K562 (cell line): Measurements from ENCODE around the gene COL25A1. TPM values are rescaled to one million over a fixed set of nuclear protein-coding genes. Genes with fewer than 3 reads are reported as not detected.

Source experiments
- ATAC-seq: fragments of 200-7000 bp; cut with Tn5 transposase; 3 replicates; pipeline ENCODE4 v1.9.1; 2020; ENCODE audit warnings: moderate library complexity
- BruUV-seq: library from RNA; stranded (reverse); fragments of 400-500 nt; replicated peaks from 2 replicates; lab custom pipeline; 2021; lab: Mats Ljungman, UMichigan
- CTCF ChIA-PET: fragments of 300-600 bp; formaldehyde crosslinking; extraction: SDS; loops from one replicate; lab custom pipeline; 2021; ENCODE audit warnings: low intra/inter-chr PET ratio; lab: Yijun Ruan, JAX
- POLR2A ChIA-PET: fragments of 300-600, 350-650 bp; sonication (Branson Sonifier 250); formaldehyde crosslinking; extraction: SDS; loops from one replicate; lab custom pipeline; 2021; ENCODE audit warnings: antibody characterized with exemption, inconsistent platforms; lab: Yijun Ruan, JAX
- DNase-seq, 4 experiments: peaks; one replicate each; pipeline versions ENCODE4 v3.0.0 to v3.0.0-alpha.2; 2011 to 2018; ENCODE audit warnings: low spot score in 3 of 4, mixed read lengths in 3 of 4; ENCODE audit errors: extremely low read depth in 1 of 4
- FAIRE-seq: peaks from 2 replicates; lab custom pipeline; 2011; peaks lifted over from hg19 to GRCh38; lab: Jason Lieb, UNC
- H2AFZ ChIP-seq: 2 replicates; pipeline ENCODE4 v1.6.0; 2011; ENCODE audit warnings: low read depth, low read length, control low read depth, inconsistent platforms
- H3K27ac ChIP-seq: fragments of 200-600 bp; 3 replicates; pipeline ENCODE4 v1.8.0; 2011; ENCODE audit warnings: low read depth, mild to moderate bottlenecking, control low read depth, inconsistent platforms, low read length, moderate library complexity, mixed read lengths; ENCODE audit errors: extremely low read depth
- H3K27me3 ChIP-seq, 2 experiments: fragments of 300-600 bp in 1 of 2; 2 replicates in 1 of 2; 3 replicates in 1 of 2; pipeline versions ENCODE4 v1.6.0 to v1.8.0; 2011; ENCODE audit warnings: inconsistent platforms in 2 of 2, low read length in 2 of 2, mild to moderate bottlenecking in 1 of 2, mixed read lengths in 1 of 2, moderate library complexity in 1 of 2; ENCODE audit not compliant: control insufficient read depth in 2 of 2, insufficient read depth in 2 of 2
- H3K36me3 ChIP-seq: fragments of 300-600 bp; 3 replicates; pipeline ENCODE4 v1.8.0; 2011; ENCODE audit warnings: mild to moderate bottlenecking, low read length, inconsistent platforms; ENCODE audit not compliant: control insufficient read depth, insufficient read depth
- H3K4me1 ChIP-seq, 2 experiments: fragments of 200-600 bp in 1 of 2; replicated peaks in 1 of 2; 2 replicates in 1 of 2; 3 replicates in 1 of 2; pipeline versions ENCODE4 v1.5.1 to v1.8.0; 2011; ENCODE audit warnings: inconsistent platforms in 2 of 2, low read length in 2 of 2, mild to moderate bottlenecking in 1 of 2, mixed read lengths in 1 of 2, moderate library complexity in 1 of 2; ENCODE audit not compliant: control insufficient read depth in 2 of 2, insufficient read depth in 2 of 2
- H3K4me2 ChIP-seq: 2 replicates; pipeline ENCODE4 v1.6.1; 2011; ENCODE audit warnings: low read length, control low read depth, inconsistent platforms, mixed read lengths; ENCODE audit not compliant: insufficient read depth
- H3K4me3 ChIP-seq: fragments of 200-600 bp; sonication (generic), shearing (Covaris generic); 2 replicates; pipeline ENCODE4 v1.5.1; 2016; ENCODE audit warnings: control low read depth, inconsistent platforms
- H3K79me2 ChIP-seq: fragments of 200-600 bp; 3 replicates; pipeline ENCODE4 v1.8.0; 2011; ENCODE audit warnings: low read length, inconsistent platforms; ENCODE audit not compliant: control insufficient read depth, insufficient read depth
- H3K9ac ChIP-seq, 2 experiments: 2 replicates each; pipeline versions ENCODE4 v1.6.0 to v1.6.1; 2011; ENCODE audit warnings: low read depth in 2 of 2, low read length in 2 of 2, control low read depth in 1 of 2, inconsistent platforms in 1 of 2, mild to moderate bottlenecking in 1 of 2, mixed read lengths in 1 of 2; ENCODE audit not compliant: insufficient read depth in 1 of 2
- H3K9me1 ChIP-seq: one replicate; pipeline ENCODE4 v1.6.0; 2011; ENCODE audit warnings: inconsistent platforms, mild to moderate bottlenecking, low read length, moderate library complexity; ENCODE audit not compliant: control insufficient read depth, insufficient read depth
- H3K9me3 ChIP-seq: replicated peaks from 2 replicates; pipeline ENCODE4 v1.5.1; 2011; ENCODE audit warnings: low read depth, low read length, inconsistent platforms; ENCODE audit not compliant: control insufficient read depth, insufficient read depth
- H4K20me1 ChIP-seq: replicated peaks from 2 replicates; pipeline ENCODE4 v1.6.1; 2011; ENCODE audit warnings: low read length, inconsistent platforms, mixed read lengths; ENCODE audit not compliant: control insufficient read depth, insufficient read depth
- BHLHE40 ChIP-seq: IDR thresholded peaks from 2 replicates; pipeline ENCODE4 v1.6.1; 2011; ENCODE audit warnings: low read length, improper control_type of control experiment
- CEBPG ChIP-seq, 3 experiments: fragments of 200-800 bp in 1 of 3; sonication (Bioruptor generic) in 1 of 3; sonication (generic) in 1 of 3; formaldehyde crosslinking in 1 of 3; IDR thresholded peaks in 2 of 3; conservative IDR thresholded peaks in 1 of 3; 2 replicates each; pipeline versions ENCODE4 v1.6.1 to v1.8.0; 2016 to 2022; ENCODE audit warnings: missing compliant biosample characterization in 2 of 3, missing genetic modification characterization in 2 of 3, mild to moderate bottlenecking in 1 of 3, missing genetic modification reagents in 1 of 3
- DPF2 ChIP-seq: fragments of 450-650 bp; IDR thresholded peaks from 2 replicates; pipeline ENCODE4 v1.6.1; 2016
- FOXK2 ChIP-seq, 2 experiments: fragments of 450-650 bp; IDR thresholded peaks in 1 of 2; conservative IDR thresholded peaks in 1 of 2; 2 replicates each; pipeline ENCODE4 v1.6.1; 2016; ENCODE audit warnings: low read depth in 2 of 2, mild to moderate bottlenecking in 1 of 2
- JUND ChIP-seq, 2 experiments: IDR thresholded peaks; 2 replicates in 1 of 2; 3 replicates in 1 of 2; pipeline ENCODE4 v1.6.1; 2011; ENCODE audit warnings: borderline replicate concordance in 2 of 2, low read depth in 2 of 2, low read length in 2 of 2, improper control_type of control experiment in 1 of 2, missing biosample characterization in 1 of 2, missing genetic modification characterization in 1 of 2, missing genetic modification reagents in 1 of 2
- NUFIP1 ChIP-seq: fragments of 450-650 bp; IDR thresholded peaks from 2 replicates; pipeline ENCODE4 v1.6.1; 2018; ENCODE audit not compliant: partially characterized antibody
- PML ChIP-seq: IDR thresholded peaks from 2 replicates; pipeline ENCODE4 v1.6.1; 2012; ENCODE audit warnings: low read length, inconsistent platforms
- RBM25 ChIP-seq: fragments of 200-400 bp; formaldehyde crosslinking; IDR thresholded peaks from 2 replicates; pipeline ENCODE4 v1.6.1; 2018; ENCODE audit warnings: low read length, low read depth, moderate library complexity; ENCODE audit not compliant: severe bottlenecking
- RFX1 ChIP-seq: fragments of 450-650 bp; IDR thresholded peaks from 2 replicates; pipeline ENCODE4 v1.6.1; 2016; ENCODE audit warnings: mild to moderate bottlenecking, moderate library complexity
- ZNF12 ChIP-seq: sonication (generic); formaldehyde crosslinking; IDR thresholded peaks from 2 replicates; pipeline ENCODE4 v1.4.0; 2020; ENCODE audit warnings: mild to moderate bottlenecking, missing genetic modification reagents
- WGBS: fragments of 100-300 bp; shearing (Covaris generic); methylation state at CpG from one replicate; pipeline ENCODE4 v1.1.6; 2016; ENCODE audit warnings: low coverage, mixed read lengths; ENCODE audit not compliant: insufficient coverage; ENCODE audit errors: missing lambda C conversion rate; 5-methylcytosine and 5-hydroxymethylcytosine counted together
- in situ Hi-C: fragments of 300-500 bp; cut with MboI; formaldehyde crosslinking; loops from 4 replicates; pipeline ENCODE4 v1.15.0; 2018; ENCODE audit warnings: inconsistent platforms, mixed read lengths
- intact Hi-C: fragments of 100-400 bp; cut with micrococcal nuclease; formaldehyde crosslinking; loops from 2 replicates; pipeline ENCODE4 v1.14.2; 2022
- polyA plus RNA-seq, 8 experiments: library from polyadenylated mRNA; depleted of rRNA in 4 of 8; stranded (reverse) in 5 of 8; unstranded in 3 of 8; fragments of >200 nt; fragmentation: Nextera tagmentation in 2 of 8; fragmentation: Illumina TruSeq in 1 of 8; extraction: Ambion mirVana in 2 of 8; extraction: Trizol in 1 of 8; gene quantifications; 2 replicates each; pipeline versions ENCODE4 v1.2.1 to v1.2.3, GENCODE V29; 2011 to 2014; ENCODE audit warnings: inconsistent platforms in 1 of 8, missing spikeins in 1 of 8
- total RNA-seq, 7 experiments: library from RNA; depleted of rRNA in 6 of 7; stranded (reverse); fragments of >200 nt in 6 of 7; fragmentation: Illumina TruSeq in 2 of 7; extraction: Trizol in 2 of 7; gene quantifications; 2 replicates each; pipeline versions ENCODE4 v1.2.1 to v1.2.3, GENCODE V29; 2011 to 2021; ENCODE audit warnings: low replicate concordance in 1 of 7
- TF ChIP-seq, protein P1 (sequence below): sonication (generic); formaldehyde crosslinking; IDR thresholded peaks from 2 replicates; pipeline ENCODE4 v1.8.0; 2022; ENCODE audit warnings: mild to moderate bottlenecking, missing genetic modification reagents, borderline replicate concordance
- TF ChIP-seq, protein P2 (sequence below): sonication (generic); formaldehyde crosslinking; IDR thresholded peaks from 2 replicates; pipeline ENCODE4 v1.9.0; 2022; ENCODE audit warnings: mild to moderate bottlenecking, missing genetic modification reagents
- TF ChIP-seq, protein P3 (sequence below): fragments of 250-450 bp; sonication (Bioruptor Pico); IDR thresholded peaks from 2 replicates; pipeline ENCODE4 v1.8.0; 2022; ENCODE audit warnings: inconsistent platforms
- TF ChIP-seq, protein P4 (sequence below): sonication (generic); formaldehyde crosslinking; IDR thresholded peaks from 2 replicates; pipeline ENCODE4 v1.8.0; 2023; ENCODE audit warnings: mild to moderate bottlenecking, missing genetic modification reagents

Gene COL25A1
- total and polyA plus RNA-seq, 9 of the 15 experiments (the other 6 are each of a cell fraction or from before 2014, with no cell fraction given), result 0.03 to 0.62 (median 0.27) TPM

DNA sequence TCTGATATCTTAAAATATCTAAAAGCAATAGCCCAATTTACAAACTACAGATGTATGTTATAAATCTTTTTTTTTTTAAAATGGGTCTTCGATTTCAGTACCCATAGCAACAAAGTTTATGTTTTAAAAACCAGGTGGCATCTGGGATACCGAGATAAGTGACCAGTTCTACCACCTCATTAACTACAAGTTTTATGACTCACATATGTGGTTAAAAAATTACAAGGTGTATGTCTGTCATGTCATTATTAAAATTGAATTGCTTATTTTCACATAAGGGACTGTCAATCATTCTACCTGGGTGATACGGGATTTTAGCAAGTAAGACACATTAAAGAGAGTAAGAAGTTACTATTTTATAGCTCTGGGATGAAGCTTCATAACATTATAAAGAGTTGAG lies 347.6 kb downstream of the COL25A1 start:
- Histone ChIP-seq H3K4me2 (no peak overlapping the region), H3K27me3 (no peaks in the 10 kb centered on the region), H3K9me3 (no peaks in the 10 kb centered on the region), H3K27ac (no peak overlapping the region), H2AFZ (no peak overlapping the region), H3K9ac (no peak overlapping the region), H3K4me3 (no peak overlapping the region), H4K20me1 (no peaks in the 10 kb centered on the region), H3K79me2 (no peaks in the 10 kb centered on the region), H3K4me1 (peaks cover 0 to 21% of the 10 kb centered on the region in 2 experiments; a peak in 4 of 5 replicates), H3K9me1 (no peaks in the 10 kb centered on the region), H3K36me3 (no peaks in the 10 kb centered on the region)
- ChIA-PET CTCF (no interaction called here), POLR2A (no interaction called here)
- intact Hi-C loops (no loop called here), in situ Hi-C loops (no loop called here)
- BruUV-seq, result no TSS peak
- WGBS, result 0% methylated on average over 3 of the region's 3 CpGs
- DNase-seq (peak; percentile 37 to 49 (median 42)), FAIRE-seq (peak; percentile 42), ATAC-seq (peak; percentile 42)
- TF ChIP-seq, protein P1, sequence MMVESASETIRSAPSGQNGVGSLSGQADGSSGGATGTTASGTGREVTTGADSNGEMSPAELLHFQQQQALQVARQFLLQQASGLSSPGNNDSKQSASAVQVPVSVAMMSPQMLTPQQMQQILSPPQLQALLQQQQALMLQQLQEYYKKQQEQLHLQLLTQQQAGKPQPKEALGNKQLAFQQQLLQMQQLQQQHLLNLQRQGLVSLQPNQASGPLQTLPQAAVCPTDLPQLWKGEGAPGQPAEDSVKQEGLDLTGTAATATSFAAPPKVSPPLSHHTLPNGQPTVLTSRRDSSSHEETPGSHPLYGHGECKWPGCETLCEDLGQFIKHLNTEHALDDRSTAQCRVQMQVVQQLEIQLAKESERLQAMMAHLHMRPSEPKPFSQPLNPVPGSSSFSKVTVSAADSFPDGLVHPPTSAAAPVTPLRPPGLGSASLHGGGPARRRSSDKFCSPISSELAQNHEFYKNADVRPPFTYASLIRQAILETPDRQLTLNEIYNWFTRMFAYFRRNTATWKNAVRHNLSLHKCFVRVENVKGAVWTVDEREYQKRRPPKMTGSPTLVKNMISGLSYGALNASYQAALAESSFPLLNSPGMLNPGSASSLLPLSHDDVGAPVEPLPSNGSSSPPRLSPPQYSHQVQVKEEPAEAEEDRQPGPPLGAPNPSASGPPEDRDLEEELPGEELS, result no peak
- TF ChIP-seq, protein P2, sequence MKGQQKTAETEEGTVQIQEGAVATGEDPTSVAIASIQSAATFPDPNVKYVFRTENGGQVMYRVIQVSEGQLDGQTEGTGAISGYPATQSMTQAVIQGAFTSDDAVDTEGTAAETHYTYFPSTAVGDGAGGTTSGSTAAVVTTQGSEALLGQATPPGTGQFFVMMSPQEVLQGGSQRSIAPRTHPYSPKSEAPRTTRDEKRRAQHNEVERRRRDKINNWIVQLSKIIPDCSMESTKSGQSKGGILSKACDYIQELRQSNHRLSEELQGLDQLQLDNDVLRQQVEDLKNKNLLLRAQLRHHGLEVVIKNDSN (CRISPR knock-in tag), result no peak
- peak; percentile 77; the same call in 1 of the 2 replicates for TF ChIP-seq PML
- no peak for TF ChIP-seq ZNF12 (CRISPR knock-in tag)
- TF ChIP-seq FOXK2 (conservative IDR thresholded peaks at IDR 0.05 in 1 of 2, IDR thresholded peaks at IDR 0.05 in 1 of 2; ENCODE audit: low read depth in 2 of 2), result no peak
- TF ChIP-seq DPF2, result peak; percentile 72
- no peak for TF ChIP-seq CEBPG (CRISPR knock-in tag; IDR thresholded peaks at IDR 0.05)
- TF ChIP-seq CEBPG (tag; conservative IDR thresholded peaks at IDR 0.05 in 1 of 2, IDR thresholded peaks at IDR 0.05 in 1 of 2), result no peak
- TF ChIP-seq, protein P3, sequence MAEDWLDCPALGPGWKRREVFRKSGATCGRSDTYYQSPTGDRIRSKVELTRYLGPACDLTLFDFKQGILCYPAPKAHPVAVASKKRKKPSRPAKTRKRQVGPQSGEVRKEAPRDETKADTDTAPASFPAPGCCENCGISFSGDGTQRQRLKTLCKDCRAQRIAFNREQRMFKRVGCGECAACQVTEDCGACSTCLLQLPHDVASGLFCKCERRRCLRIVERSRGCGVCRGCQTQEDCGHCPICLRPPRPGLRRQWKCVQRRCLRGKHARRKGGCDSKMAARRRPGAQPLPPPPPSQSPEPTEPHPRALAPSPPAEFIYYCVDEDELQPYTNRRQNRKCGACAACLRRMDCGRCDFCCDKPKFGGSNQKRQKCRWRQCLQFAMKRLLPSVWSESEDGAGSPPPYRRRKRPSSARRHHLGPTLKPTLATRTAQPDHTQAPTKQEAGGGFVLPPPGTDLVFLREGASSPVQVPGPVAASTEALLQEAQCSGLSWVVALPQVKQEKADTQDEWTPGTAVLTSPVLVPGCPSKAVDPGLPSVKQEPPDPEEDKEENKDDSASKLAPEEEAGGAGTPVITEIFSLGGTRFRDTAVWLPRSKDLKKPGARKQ, result no peak
- peak; percentile 63 for TF ChIP-seq JUND (IDR thresholded peaks at IDR 0.05; ENCODE audit: borderline replicate concordance, low read depth, low read length)
- peak; percentile 41; the same call in 1 of the 3 replicates for TF ChIP-seq JUND (tag; IDR thresholded peaks at IDR 0.05; ENCODE audit: borderline replicate concordance, low read depth, low read length)
- no peak for TF ChIP-seq BHLHE40
- TF ChIP-seq RFX1, result peak; percentile 82
- no peak for TF ChIP-seq NUFIP1
- TF ChIP-seq, protein P4, sequence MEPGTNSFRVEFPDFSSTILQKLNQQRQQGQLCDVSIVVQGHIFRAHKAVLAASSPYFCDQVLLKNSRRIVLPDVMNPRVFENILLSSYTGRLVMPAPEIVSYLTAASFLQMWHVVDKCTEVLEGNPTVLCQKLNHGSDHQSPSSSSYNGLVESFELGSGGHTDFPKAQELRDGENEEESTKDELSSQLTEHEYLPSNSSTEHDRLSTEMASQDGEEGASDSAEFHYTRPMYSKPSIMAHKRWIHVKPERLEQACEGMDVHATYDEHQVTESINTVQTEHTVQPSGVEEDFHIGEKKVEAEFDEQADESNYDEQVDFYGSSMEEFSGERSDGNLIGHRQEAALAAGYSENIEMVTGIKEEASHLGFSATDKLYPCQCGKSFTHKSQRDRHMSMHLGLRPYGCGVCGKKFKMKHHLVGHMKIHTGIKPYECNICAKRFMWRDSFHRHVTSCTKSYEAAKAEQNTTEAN (CRISPR knock-in tag), result no peak
- no peak for TF ChIP-seq RBM25
